Ammon's horn (tissue), 1 donor: ENCODE measurements around the gene RFPL1.
"Not testable (repeated sequence)": the region's sequence is repeated elsewhere in the genome, so short reads cannot be mapped to it uniquely, and the experiment has no call there.

ENCODE experiments used
- DNase-seq: peaks from one replicate; pipeline ENCODE4 v3.0.0-alpha.2; 2016; ENCODE audit warnings: low spot score

RFPL1 gene

DNA sequence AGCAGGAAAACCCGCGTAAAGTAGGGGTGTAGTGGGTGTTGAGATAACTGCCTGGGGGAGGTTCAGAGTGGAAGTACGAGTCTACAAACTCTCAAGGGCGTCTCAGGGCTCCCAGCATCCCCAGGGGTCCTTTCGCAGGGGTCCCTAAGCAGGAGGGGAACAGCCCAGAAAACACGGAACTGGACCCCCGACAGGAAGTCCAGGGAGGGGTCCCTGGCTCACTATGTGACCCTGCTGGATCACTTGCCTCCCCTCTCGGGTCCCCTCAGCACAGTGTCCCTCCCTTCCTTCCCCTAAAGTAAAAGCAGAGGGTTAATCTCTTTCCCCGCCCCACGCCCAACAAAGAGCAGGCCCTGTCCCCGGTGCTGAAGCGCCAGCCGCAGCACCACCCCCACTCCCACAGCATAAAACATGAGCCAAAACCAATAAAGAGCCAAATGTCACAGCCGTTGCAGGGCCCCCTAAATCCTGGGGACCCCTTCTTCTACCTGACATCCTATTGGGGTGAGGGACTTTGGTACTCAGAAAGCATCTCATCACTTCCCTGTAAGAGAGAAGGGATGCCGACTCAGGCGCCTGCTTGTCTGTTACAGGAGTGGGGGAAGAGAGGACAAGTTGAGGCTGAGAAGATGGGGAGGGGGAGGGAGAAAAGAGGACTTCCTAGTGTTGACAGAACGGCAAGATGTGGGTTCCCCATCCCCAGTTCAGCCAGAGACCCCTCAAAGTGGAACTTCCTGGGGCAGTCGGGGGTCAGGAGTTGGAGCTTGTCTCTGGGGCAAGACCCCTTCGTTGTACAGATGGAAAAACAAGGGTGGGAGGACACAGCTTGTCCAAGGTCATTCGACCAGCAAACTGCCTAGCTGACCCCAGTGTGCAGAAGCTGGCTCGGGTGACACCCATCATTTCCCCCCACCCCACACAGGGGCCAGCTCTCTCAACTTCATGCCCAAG is 40.2 kb downstream of the RFPL1 start:
- DNase-seq: no peak

DNA sequence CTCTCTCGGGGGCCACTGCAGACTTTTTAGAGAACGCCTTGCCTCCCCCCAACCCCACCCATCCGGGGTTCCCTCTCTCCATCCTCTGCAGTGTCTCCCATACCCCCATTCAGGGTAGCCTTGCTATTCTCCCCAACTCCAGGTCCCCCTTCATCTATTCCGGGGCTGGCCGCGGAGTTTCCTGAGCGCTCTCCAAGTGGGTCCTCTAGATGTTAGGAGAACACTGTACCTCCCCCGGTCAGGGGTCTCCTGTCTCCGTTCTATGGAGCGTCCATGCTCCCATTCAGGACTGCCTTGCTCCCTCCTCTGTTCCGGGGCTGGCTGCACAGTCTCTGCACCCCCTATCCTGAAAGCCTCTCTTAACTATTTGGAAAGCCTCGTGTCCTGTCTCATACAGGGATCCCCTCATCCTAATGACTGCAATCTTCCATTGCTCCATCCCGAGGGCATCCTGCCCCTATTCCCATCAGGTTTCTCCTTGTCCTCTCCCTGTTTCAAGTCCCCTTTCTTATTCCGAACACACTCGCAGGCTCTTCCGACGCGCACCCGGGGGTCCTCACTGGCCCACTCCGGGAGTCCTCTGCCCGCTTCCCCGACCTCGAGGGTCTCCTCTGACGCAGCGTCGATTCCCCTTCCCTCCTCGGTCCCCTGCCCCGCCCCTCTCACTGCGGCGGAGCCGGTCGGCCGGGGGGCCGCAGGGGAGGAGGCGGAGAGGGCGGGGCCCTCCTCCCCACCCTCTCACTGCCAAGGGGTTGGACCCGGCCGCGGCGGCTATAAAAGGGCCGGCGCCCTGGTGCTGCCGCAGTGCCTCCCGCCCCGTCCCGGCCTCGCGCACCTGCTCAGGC is 41.3 kb downstream of the RFPL1 start, which contains the start of gene NEFH:
TSS of gene NEFH (plus strand) at position 802 of the 845 bp plus-strand sequence. CDS start 45 bp downstream, outside the sequence.
- DNase-seq: no peak

DNA sequence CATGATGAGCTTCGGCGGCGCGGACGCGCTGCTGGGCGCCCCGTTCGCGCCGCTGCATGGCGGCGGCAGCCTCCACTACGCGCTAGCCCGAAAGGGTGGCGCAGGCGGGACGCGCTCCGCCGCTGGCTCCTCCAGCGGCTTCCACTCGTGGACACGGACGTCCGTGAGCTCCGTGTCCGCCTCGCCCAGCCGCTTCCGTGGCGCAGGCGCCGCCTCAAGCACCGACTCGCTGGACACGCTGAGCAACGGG is 41.8 kb downstream of the RFPL1 start:
- no peak for DNase-seq

DNA sequence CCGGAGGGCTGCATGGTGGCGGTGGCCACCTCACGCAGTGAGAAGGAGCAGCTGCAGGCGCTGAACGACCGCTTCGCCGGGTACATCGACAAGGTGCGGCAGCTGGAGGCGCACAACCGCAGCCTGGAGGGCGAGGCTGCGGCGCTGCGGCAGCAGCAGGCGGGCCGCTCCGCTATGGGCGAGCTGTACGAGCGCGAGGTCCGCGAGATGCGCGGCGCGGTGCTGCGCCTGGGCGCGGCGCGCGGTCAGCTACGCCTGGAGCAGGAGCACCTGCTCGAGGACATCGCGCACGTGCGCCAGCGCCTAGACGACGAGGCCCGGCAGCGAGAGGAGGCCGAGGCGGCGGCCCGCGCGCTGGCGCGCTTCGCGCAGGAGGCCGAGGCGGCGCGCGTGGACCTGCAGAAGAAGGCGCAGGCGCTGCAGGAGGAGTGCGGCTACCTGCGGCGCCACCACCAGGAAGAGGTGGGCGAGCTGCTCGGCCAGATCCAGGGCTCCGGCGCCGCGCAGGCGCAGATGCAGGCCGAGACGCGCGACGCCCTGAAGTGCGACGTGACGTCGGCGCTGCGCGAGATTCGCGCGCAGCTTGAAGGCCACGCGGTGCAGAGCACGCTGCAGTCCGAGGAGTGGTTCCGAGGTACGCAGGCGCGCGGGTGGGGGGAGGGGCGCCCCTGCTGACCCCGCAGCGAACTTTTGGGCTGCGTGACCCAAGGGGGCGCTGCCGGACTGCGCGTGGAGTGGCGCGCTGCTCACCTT is 42.3 kb downstream of the RFPL1 start:
- DNase-seq: peak; percentile 66

DNA sequence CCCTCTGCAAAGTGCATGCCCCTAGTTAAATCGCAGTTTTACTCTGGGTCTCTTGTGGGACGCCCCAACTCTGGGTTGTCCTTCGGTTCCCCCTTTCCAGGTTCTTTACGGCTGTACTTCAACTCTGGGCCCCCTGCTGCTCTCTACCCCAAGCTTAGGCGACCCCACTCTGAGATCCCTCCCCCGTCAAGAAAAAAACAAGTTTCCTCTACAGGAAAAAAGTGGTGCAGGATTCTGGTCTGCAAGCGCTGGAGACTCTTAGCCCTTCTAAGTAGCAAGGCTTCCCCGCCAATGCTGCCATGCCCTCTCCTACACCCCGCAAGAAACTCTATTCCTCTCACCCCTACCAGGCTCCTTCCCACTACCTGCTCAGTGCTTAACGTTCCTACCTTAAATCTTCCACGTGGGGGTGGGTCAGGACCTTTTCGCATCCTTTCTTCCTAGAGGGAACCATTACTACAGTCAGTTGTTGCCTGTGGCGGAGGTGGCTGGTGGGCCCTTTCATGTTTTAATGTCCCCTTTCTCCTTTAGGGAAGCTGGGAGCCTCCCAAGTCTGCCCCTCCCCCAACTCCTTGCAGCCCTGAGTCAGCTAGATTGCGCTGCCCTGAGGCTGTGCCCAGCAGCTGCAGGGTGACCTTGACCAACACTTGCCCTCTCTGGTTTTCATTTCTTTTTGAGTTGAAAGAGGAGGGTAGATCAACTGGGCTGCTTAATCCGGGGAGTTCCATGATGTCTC is 43.0 kb downstream of the RFPL1 start:
- DNase-seq: no peak

DNA sequence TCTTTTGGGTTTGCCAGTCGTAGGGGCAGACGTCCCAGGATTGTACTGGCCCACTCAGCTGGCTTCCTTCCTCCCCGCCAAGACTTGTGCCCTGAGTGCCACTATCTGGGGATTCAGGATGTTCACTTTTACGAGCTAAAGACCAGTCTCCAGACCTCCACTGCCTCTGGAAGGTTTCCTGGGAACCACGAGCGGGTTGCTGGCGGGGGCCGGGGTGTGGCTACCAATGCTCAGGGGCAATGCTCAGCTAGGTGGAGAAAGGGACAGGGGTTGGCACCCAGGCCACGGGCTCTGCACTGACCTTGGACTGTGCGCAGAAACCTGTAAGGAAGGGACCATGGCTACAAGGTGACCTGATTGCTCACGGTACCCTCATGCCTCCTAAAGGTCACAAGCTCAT is 43.9 kb downstream of the RFPL1 start:
- DNase-seq: no peak

DNA sequence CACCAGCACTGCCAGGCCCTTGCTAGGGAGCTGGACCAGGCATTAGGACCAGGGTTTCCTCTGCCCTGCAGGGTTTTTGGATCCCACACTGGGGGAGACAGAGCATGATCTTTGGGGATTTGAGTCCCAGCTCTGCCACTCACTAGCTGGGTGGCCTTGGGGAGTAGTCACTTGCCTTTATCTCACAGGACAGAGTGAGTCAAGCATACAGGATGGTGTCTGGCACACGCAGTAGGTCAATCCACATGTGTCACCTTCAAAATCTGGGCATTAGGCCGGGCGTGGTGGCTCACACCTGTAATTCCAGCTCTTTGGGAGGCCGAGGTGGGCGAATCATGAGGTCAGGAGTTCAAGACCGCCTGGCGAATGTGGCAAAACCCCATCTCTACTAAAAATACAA is 44.3 kb downstream of the RFPL1 start:
- DNase-seq: no peak

DNA sequence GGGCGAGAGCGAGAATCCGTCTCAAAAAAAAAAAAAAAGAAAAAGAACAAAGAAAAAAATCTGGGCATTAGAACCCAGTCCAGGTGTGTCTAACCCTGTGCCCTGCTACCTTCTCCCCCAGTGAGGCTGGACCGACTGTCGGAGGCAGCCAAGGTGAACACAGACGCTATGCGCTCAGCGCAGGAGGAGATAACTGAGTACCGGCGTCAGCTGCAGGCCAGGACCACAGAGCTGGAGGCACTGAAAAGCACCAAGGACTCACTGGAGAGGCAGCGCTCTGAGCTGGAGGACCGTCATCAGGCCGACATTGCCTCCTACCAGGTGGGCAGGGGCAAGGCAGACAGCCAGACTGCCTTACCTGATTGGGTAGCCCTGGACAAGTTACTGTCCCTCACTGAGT is 44.9 kb downstream of the RFPL1 start:
- DNase-seq: no peak

DNA sequence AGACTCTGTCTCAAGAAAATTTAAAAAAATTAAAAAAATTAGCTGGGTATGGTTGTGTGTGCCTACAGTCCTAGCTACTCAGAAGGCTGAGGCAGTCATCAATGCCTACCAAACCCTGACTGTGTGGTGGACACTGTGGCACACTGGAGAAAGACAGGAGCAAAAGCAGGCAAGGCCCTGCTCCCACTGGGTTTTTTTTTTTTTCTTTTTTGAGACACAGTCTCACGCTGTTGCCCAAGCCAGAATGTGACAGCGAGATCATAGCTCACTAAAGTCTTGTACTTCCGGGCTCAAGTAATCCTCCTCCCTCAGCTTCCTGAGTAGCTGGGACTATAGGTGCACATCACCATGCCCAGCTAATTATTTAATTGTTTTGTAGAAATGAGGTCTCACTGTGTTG is 46.3 kb downstream of the RFPL1 start:
- no peak for DNase-seq

DNA sequence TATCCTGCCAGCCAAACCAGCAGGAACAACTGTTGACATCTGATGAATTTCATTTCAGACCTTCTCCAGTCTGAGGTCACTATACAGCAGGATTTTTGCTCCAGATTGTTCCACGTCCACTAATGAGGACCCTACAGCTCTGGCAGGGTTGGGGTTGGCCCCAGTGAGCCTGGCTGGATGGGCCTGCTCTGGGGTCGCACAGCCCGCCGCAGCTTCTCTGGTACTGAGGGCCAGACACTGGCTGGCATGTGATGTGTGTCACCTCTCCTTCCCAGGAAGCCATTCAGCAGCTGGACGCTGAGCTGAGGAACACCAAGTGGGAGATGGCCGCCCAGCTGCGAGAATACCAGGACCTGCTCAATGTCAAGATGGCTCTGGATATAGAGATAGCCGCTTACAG is 47.1 kb downstream of the RFPL1 start:
- DNase-seq: no peak

DNA sequence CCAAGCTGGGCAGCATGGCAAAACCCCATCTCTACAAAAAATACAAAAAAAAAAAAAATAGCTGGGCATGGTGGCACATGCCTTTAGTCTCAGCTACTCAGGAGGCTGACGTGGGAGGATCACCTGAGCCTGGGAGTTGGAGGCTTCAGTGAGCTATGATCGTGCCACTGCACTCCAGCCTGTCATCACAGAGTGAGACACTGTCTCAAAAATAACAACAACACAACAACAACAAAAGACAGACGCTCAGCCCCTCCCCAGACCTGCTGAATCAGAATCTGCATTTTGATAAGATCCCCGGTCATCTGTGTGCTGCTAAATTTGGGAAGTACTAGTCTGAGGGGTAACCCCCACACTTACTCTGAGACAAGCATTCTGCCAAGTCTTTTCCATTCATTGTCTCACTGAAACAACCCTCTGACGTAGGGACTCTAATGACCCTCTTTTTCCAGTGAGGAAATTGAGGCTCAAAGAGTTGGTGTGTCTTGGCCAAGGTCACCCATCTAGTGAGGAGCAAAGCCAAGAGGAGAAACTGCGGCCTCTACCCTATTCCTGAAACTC is 49.1 kb downstream of the RFPL1 start:
- no peak for DNase-seq

DNA sequence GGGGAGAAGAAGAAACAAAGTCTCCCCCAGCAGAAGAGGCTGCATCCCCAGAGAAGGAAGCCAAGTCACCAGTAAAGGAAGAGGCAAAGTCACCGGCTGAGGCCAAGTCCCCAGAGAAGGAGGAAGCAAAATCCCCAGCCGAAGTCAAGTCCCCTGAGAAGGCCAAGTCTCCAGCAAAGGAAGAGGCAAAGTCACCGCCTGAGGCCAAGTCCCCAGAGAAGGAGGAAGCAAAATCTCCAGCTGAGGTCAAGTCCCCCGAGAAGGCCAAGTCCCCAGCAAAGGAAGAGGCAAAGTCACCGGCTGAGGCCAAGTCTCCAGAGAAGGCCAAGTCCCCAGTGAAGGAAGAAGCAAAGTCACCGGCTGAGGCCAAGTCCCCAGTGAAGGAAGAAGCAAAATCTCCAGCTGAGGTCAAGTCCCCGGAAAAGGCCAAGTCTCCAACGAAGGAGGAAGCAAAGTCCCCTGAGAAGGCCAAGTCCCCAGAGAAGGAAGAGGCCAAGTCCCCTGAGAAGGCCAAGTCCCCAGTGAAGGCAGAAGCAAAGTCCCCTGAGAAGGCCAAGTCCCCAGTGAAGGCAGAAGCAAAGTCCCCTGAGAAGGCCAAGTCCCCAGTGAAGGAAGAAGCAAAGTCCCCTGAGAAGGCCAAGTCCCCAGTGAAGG is 50.9 kb downstream of the RFPL1 start:
- not testable (repeated sequence) for DNase-seq

DNA sequence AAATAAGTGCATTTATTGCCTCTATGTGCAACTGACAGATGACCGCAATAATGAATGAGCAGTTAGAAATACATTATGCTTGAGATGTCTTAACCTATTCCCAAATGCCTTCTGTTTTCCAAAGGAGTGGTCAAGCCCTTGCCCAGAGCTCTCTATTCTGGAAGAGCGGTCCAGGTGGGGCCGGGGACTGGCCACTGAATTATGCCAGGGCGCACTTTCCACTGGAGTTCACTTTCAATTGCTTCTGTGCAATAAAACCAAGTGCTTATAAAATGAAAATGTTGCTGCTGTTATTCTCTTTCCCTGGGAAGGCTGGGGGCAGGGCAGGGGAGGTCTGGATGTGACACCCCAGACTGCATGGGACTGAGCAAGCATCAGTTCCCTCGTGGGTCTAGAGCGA is 52.6 kb downstream of the RFPL1 start:
- DNase-seq: no peak
